Transverse colon (tissue), 4 donors: ENCODE measurements around the gene KIAA1614.

Source experiments
- EP300 ChIP-seq: sonication (generic); formaldehyde crosslinking; IDR thresholded peaks from one replicate; pipeline ENCODE4 v1.6.1; 2017; ENCODE audit warnings: antibody characterized with exemption, low read depth
- POLR2A ChIP-seq: fragments of 450-650 bp; IDR thresholded peaks from one replicate; pipeline ENCODE4 v1.6.1; 2016; ENCODE audit warnings: antibody characterized with exemption, mild to moderate bottlenecking, moderate library complexity
- POLR2AphosphoS5 ChIP-seq, 3 donors: sonication (generic); formaldehyde crosslinking; IDR thresholded peaks; one replicate each; pipeline ENCODE4 v1.6.1; 2016; ENCODE audit warnings: antibody characterized with exemption in 3 of 3
- TF ChIP-seq, protein P1 (sequence below), 5 experiments: fragments of 200-600 bp in 3 of 5; fragments of 450-650 bp in 2 of 5; sonication (generic) in 3 of 5; IDR thresholded peaks; 1 replicate in 2 of 5; 2 replicates in 3 of 5; pipeline ENCODE4 v1.5.1; 2016 to 2017; ENCODE audit warnings: antibody characterized with exemption in 5 of 5, inconsistent platforms in 3 of 5, mild to moderate bottlenecking in 2 of 5, moderate library complexity in 1 of 5

- TF ChIP-seq POLR2A (no peak), POLR2AphosphoS5 (IDR thresholded peaks at IDR 0.05) (no peak), EP300 (no peak)
- TF ChIP-seq, protein P1, sequence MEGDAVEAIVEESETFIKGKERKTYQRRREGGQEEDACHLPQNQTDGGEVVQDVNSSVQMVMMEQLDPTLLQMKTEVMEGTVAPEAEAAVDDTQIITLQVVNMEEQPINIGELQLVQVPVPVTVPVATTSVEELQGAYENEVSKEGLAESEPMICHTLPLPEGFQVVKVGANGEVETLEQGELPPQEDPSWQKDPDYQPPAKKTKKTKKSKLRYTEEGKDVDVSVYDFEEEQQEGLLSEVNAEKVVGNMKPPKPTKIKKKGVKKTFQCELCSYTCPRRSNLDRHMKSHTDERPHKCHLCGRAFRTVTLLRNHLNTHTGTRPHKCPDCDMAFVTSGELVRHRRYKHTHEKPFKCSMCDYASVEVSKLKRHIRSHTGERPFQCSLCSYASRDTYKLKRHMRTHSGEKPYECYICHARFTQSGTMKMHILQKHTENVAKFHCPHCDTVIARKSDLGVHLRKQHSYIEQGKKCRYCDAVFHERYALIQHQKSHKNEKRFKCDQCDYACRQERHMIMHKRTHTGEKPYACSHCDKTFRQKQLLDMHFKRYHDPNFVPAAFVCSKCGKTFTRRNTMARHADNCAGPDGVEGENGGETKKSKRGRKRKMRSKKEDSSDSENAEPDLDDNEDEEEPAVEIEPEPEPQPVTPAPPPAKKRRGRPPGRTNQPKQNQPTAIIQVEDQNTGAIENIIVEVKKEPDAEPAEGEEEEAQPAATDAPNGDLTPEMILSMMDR (IDR thresholded peaks at IDR 0.05): no peak
Measured at GRCh38 chr1:180994262-180994661, 81.6 kb downstream of the KIAA1614 start.
